ENCODE measurements around the gene HAUS1.
"Not testable (repeated sequence)": the region's sequence is repeated elsewhere in the genome, so short reads cannot be mapped to it uniquely, and the experiment has no call there.

HAUS1 gene

GRCh38 chr18:46104128-46104911, at the start of gene HAUS1:
Gene HAUS1, plus strand, starts transcription at chr18:46104385. Its CDS starts 27 bp downstream, at chr18:46104412.
- DNase-seq = peak; percentile 84 to 89

GRCh38 chr18:46054956-46055837, 49.0 kb upstream of the HAUS1 start:
- no peak for DNase-seq

- no peak for DNase-seq
Observed at GRCh38 chr18:46055838-46056230, 48.4 kb upstream of the HAUS1 start.

- DNase-seq = no peak
Observed at GRCh38 chr18:46060359-46060841, 43.8 kb upstream of the HAUS1 start.

DNA sequence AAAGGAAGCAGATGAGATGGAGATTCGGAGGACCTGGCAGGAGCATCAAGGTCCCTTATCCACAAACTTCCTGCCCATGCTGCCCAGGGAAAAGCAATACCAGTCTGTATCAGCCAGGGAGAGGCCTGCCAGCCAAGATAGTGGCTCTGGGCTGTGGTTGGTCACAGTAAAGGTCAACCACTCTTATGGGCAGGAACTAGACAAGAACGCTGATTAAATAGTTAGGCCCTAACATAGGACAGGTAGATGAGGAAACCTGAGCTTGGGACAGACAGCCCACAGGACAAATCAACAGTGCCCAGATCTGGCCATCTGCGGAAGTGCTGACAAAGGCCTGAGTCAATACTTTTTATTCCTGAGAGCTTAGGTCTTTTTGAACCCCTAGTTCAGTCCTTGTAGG, 42.8 kb upstream of the HAUS1 start:
- no peak for DNase-seq

- DNase-seq = no peak
Observed at GRCh38 chr18:46061796-46062195, 42.4 kb upstream of the HAUS1 start.

DNA sequence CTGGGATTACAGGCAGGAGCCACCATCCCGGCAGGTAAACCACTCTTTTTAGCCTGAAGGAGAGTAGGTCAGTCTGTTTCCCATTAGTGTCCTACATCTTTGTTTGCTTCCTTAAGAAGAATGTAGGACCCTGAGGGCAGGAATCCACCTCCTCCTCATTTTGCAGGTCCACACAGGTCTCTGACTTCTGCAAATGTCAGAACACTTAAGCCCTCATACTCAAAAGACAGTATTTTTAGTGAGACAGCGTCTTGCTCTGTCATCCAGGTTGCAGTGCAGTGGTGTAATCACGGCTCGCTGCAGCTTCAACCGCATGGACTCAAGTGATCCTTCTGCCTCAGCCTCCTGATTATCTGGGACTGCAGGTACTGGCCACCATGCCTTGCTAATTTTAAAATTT, 41.4 kb upstream of the HAUS1 start:
- DNase-seq = no peak

DNA sequence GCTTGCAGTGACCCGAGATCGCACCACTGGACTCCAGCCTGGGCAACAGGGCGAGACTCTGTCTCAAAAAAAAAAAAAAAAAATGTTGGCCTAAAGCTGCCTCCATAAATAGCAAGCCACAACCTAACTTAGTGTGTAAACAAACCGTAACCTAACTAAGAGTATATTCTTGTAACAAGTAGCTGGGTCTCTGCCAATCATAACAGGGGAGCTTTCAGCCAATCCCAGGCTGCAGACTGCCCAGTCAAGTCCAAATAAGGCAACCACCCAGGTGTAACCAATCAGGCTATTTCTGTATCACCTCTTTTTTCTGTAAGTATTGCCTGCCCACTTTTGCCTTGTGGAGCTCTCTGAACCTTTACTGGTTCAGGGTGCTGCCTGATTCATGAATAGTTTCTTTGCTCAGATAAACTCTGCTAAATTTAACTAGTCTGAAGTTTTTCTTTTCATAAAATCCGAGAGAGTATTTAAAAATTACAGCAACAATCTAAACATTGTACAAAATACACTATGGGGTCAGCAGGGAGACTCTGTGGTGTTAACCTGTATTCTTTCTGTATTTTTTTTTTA, 36.7 kb upstream of the HAUS1 start:
- DNase-seq = no peak

DNA sequence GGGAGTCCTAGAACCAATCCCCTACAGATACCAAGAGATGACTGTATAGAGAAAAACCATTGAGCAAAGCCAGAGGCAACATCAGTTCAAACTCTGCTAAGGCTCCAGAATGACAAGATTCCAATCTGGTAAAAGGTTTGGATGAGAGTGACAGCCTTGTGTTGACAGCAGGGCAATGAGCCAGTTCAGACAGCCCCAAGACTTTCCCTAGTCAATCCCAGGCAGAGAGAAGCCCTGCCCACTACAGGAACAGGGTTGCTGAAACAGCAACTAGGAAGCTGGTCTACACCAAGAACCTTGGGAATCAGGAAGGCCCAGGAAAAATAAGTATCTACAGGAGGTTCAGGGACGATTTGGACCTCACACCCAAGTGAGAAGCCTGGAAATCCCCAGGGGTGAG, 35.4 kb upstream of the HAUS1 start:
- no peak for DNase-seq

- DNase-seq = no peak
Observed at GRCh38 chr18:46069524-46069923, 34.7 kb upstream of the HAUS1 start.

GRCh38 chr18:46070232-46070631, 34.0 kb upstream of the HAUS1 start:
- no peak for DNase-seq

DNA sequence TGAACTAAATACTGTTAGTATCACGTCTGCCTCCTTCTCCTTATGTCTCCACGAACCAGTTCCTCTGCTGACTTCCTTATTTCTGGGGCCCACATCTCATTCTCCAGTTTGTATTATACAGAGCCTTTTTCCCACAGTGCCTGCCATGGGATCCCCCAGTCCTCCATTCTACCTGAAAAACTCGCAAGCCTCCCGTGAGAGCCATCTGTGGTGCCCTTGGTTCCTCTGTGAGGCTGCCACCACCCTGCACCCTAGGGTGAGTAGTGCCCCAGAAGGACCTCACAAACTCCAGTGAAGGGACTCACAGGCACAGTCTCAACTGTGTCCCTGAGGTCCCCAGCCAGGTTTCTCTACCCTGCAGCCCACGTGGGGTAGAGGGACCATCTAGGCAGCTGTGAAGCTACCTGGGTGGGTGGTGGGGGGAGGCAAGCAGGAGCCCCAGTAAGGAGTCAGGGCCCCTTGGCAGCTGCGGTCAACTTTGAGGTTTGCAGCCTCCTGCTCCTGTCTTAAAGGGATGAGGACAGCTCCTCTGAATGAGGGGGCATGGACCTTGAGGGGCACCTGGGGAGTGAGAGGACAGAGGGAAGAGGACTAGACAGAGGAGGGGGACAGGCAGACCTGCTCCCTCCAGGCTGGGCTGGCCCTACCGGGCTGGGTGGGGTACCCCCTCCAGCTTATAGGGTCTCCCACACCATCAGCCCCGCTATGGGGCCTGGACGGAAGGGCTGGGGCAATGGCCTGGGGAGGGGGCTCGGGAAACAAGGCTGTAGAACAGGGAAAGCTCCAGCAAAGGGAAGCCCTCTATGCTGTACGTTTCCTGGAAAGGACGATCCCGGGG, 33.2 kb upstream of the HAUS1 start:
- DNase-seq = no peak

GRCh38 chr18:46071653-46072375, 32.4 kb upstream of the HAUS1 start, which contains the start of gene PSTPIP2:
Gene PSTPIP2, minus strand, starts transcription at chr18:46072260. Its CDS starts 72 bp downstream, at chr18:46072188.
- no peak for DNase-seq

DNA sequence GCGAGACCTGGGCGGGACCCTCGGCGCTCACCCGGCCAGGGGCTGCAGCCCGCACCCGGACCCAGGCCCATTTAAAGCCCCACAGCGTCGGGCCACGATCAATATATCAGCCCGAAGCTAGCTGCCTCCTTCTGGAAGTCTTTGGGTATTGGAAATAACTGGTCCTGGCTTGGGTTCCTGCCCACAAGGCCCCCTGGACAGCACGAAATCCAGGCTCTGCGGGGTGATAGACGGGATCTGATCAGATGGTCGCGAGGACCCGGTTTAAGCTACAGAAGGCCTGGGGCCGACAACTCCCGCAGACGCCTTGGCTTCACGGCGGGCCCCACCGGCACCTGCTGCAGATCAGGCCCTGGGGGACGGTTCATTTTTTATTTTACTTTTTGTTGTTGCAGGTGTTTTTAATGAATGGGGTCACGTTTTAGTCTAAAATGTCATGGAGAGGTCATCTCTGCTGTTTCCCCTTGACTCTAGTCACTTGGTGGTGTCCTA, 31.8 kb upstream of the HAUS1 start:
- no peak for DNase-seq

DNA sequence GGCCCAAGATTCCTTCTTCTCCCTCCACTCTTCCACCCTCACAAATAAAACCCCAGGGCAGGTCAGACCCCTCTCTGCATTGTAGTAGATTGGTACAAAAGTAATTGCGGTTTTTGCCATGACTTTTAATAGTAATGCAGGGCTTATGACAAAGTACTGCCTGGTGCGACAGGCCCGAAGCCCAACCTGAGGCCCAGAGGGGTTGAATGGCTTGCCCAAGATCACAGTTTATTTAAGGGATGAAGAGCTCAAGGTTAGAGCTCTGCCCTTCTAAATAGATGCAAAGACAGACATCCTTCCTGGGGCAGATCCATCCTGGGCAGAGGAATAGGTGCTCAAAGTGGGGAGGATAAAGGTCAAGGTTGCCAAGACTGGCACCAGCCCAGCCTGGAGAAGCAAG, 31.2 kb upstream of the HAUS1 start:
- no peak for DNase-seq

DNA sequence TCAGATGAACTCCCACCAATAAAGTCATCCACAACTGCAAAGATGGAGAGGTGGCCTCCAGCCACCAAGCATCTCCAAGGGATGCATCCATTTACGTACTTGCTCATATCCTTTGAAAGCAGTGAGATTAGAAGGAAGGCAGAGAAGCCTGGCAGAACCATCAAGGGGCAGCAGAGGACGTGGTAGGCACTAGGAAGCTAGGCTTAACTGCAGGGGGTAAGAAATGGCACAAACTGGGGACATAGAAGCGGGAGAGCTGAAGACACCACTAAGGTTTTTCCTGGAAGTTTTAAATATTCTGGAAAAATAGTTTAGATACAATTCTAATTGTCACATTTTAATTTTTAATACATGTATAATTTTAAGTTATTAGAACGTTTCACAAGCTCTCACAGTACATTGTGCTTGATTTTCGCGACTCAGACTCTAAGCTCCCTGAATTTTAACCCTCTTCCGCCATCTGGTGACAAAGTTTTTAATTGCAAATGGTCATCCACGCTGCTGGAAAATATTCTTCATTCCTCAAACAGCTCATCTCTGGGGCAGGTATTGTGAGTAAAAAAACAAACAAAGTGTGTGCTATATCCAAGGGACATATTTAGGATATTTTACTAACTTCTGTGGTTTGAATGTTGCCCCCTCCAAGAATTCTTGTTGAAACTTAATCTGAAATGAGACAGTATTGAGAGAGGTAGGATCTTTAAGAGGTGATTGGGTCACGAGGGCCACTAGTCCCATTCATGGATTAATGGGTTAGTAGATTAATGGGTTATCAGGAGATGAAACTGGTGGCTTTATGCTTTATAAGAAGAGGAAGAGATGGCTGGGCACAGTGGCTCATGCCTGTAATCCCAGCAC, 30.5 kb upstream of the HAUS1 start:
- DNase-seq = peak; percentile 6 to 26

- no peak for DNase-seq
Observed at GRCh38 chr18:46079336-46079735, 24.8 kb upstream of the HAUS1 start.

DNA sequence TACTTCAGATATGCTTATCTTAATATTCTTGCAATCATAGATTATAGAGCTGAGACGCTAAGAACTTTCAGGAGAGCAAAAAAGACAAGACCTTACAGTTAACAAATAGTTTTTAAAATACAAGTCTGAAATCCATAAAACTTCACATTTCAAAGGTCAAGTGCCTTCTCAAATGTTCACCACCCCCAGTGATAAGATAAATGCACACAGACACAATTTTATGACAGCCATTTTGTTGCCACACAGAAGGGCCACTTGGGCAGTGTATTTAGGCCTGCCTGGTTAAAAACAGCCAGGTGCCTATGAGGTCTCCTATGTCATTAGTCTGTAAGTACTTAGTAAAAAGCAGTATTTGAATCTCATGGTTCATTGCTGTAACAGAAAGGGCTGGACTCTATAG, 24.0 kb upstream of the HAUS1 start:
- DNase-seq = no peak

GRCh38 chr18:46084431-46084830, 19.8 kb upstream of the HAUS1 start:
- no peak for DNase-seq

- DNase-seq = not testable (repeated sequence)
Observed at GRCh38 chr18:46088501-46088900, 15.7 kb upstream of the HAUS1 start.

DNA sequence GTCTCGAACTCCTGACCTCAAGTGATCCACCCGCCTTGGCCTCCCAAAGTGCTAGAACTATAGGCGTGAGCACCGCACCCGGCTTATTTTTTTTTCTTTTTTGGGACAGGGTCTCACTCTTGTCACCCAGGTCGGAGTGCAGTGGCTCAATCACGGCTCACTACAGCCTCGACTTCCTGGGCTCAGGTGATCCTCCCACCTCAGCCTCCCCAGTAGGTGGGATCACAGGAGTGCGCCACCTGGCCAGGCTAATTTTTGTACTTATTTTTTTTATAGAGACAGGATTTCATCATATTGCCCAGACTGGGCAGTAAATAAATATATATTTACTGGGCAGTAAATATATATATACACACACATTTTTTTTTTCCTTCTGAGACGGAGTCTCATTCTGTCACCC, 8.7 kb upstream of the HAUS1 start:
- no peak for DNase-seq

All from NCI-H1930 (cell line).